Fibroblast of lung (primary cell): ENCODE measurements around the gene NEMF. TPM values are rescaled to one million over a fixed set of nuclear protein-coding genes. Genes with fewer than 3 reads are reported as not detected.

Experiments used
- DNase-seq, 2 donors: peaks; one replicate each; pipeline versions ENCODE4 v3.0.0 to v3.0.0-alpha.2; 2010; ENCODE audit warnings: low read depth in 2 of 2
- H2AFZ ChIP-seq: 2 replicates; pipeline ENCODE4 v1.5.1; 2012; ENCODE audit warnings: low read length, control low read depth, inconsistent platforms
- H3K27ac ChIP-seq: 2 replicates; pipeline ENCODE4 v1.5.1; 2011; ENCODE audit warnings: low read length, control low read depth; ENCODE audit not compliant: insufficient read depth
- H3K27me3 ChIP-seq: 2 replicates; pipeline ENCODE4 v1.5.1; 2011; ENCODE audit warnings: mild to moderate bottlenecking, low read length; ENCODE audit not compliant: control insufficient read depth, insufficient read depth
- H3K36me3 ChIP-seq: 2 replicates; pipeline ENCODE4 v1.5.1; 2011; ENCODE audit warnings: low read length; ENCODE audit not compliant: control insufficient read depth, insufficient read depth
- H3K4me1 ChIP-seq: 2 replicates; pipeline ENCODE4 v1.5.1; 2011; ENCODE audit warnings: low read length; ENCODE audit not compliant: control insufficient read depth, insufficient read depth; ENCODE audit errors: extremely low read depth
- H3K4me2 ChIP-seq: 2 replicates; pipeline ENCODE4 v1.5.1; 2011; ENCODE audit warnings: low read length, control low read depth; ENCODE audit not compliant: insufficient read depth; ENCODE audit errors: extremely low read depth
- H3K4me3 ChIP-seq, 4 experiments: fragments of 200-600 bp in 1 of 4; sonication (generic) in 1 of 4; replicated peaks in 1 of 4; 2 replicates each; pipeline ENCODE4 v1.5.1; 2011 to 2016; ENCODE audit warnings: low read length in 4 of 4, low read depth in 3 of 4, mild to moderate bottlenecking in 3 of 4, control low read depth in 2 of 4, inconsistent platforms in 1 of 4, mixed read lengths in 1 of 4; ENCODE audit not compliant: insufficient read depth in 1 of 4; ENCODE audit errors: control extremely low read depth in 1 of 4
- H3K79me2 ChIP-seq: 2 replicates; pipeline ENCODE4 v1.5.1; 2012; ENCODE audit warnings: mild to moderate bottlenecking, low read length, inconsistent platforms; ENCODE audit not compliant: control insufficient read depth, insufficient read depth
- H3K9ac ChIP-seq: 2 replicates; pipeline ENCODE4 v1.5.1; 2011; ENCODE audit warnings: mild to moderate bottlenecking, low read length, control low read depth; ENCODE audit not compliant: insufficient read depth
- H3K9me3 ChIP-seq: 2 replicates; pipeline ENCODE4 v1.5.1; 2012; ENCODE audit warnings: low read depth, low read length; ENCODE audit not compliant: control insufficient read depth, insufficient read depth
- H4K20me1 ChIP-seq: 2 replicates; pipeline ENCODE4 v1.5.1; 2011; ENCODE audit warnings: low read length; ENCODE audit not compliant: control insufficient read depth, insufficient read depth; ENCODE audit errors: extremely low read depth
- CTCF ChIP-seq, 2 donors: IDR thresholded peaks in 1 of 2; conservative IDR thresholded peaks in 1 of 2; 1 replicate in 1 of 2; 2 replicates in 1 of 2; pipeline ENCODE4 v1.5.1; 2011 to 2012; ENCODE audit warnings: low read length in 2 of 2, control low read depth in 1 of 2, inconsistent platforms in 1 of 2, low read depth in 1 of 2, mild to moderate bottlenecking in 1 of 2
- EZH2 ChIP-seq: IDR thresholded peaks from 2 replicates; pipeline ENCODE4 v1.5.1; 2012; ENCODE audit warnings: low read length, control low read depth, mild to moderate bottlenecking; ENCODE audit errors: missing control alignments
- polyA minus RNA-seq: library from RNA; depleted of rRNA, polyadenylated mRNA; stranded (reverse); fragments of >200 nt; gene quantifications from 2 replicates; pipeline ENCODE4 v1.2.3, GENCODE V29; 2011; ENCODE audit warnings: low replicate concordance
- polyA plus RNA-seq, 2 donors: library from polyadenylated mRNA; depleted of rRNA in 1 of 2; stranded (reverse) in 1 of 2; unstranded in 1 of 2; fragments of >200 nt; gene quantifications; 2 replicates each; pipeline ENCODE4 v1.2.1, GENCODE V29; 2011 to 2012; ENCODE audit warnings: missing spikeins in 1 of 2
- total RNA-seq: library from RNA; depleted of rRNA; stranded (reverse); fragments of >200 nt; gene quantifications from 2 replicates; pipeline ENCODE4 v1.2.1, GENCODE V29; 2014

The NEMF gene
- total RNA-seq, result 61.4 and 68.9 TPM in 2 replicates
- 39.5 TPM in 2 replicates for polyA plus RNA-seq
- 32.9 and 41.0 TPM in 2 replicates for polyA plus RNA-seq (2012)
- polyA minus RNA-seq, result 12.8 and 12.9 TPM in 2 replicates

GRCh38 chr14:49852301-49853157 is at the start of gene NEMF:
NEMF (minus strand) TSS chr14:49852788; CDS start chr14:49852753, 35 bp downstream.
- Histone ChIP-seq H3K4me1 (peaks cover 4% of the 10 kb centered on the region), H3K79me2 (peaks cover 33% of the 10 kb centered on the region), H3K36me3 (peaks cover 11% of the 10 kb centered on the region), H2AFZ (peak within 1 kb of the TSS; percentile 98), H3K27me3 (no peaks in the 10 kb centered on the region), H3K27ac (peak within 1 kb of the TSS; percentile 99), H3K4me2 (peak within 1 kb of the TSS; percentile 99), H3K9ac (peak within 1 kb of the TSS; percentile 93), H4K20me1 (no peaks in the 10 kb centered on the region), H3K4me3 (peak within 1 kb of the TSS; percentile 77 to 99 (median 88)), H3K9me3 (no peaks in the 10 kb centered on the region)
- peak; percentile 81 to 82 for TF ChIP-seq CTCF (conservative IDR thresholded peaks at IDR 0.05 in 1 of 2, IDR thresholded peaks at IDR 0.05 in 1 of 2; ENCODE audit: low read depth in 1 of 2, low read length in 2 of 2)
- TF ChIP-seq EZH2, result no peak
- DNase-seq, result peak; percentile 80 to 93

GRCh38 chr14:49900973-49901372 is 48.4 kb upstream of the NEMF start:
- Histone ChIP-seq H3K27me3 (no peaks in the 10 kb centered on the region), H3K79me2 (peaks cover 26% of the 10 kb centered on the region), H3K4me2 (no peak overlapping the region), H3K4me1 (no peaks in the 10 kb centered on the region), H2AFZ (no peak overlapping the region), H4K20me1 (no peaks in the 10 kb centered on the region), H3K27ac (no peak overlapping the region), H3K9me3 (no peaks in the 10 kb centered on the region), H3K9ac (no peak overlapping the region), H3K4me3 (no peak overlapping the region), H3K36me3 (no peaks in the 10 kb centered on the region)
- TF ChIP-seq CTCF (conservative IDR thresholded peaks at IDR 0.05 in 1 of 2, IDR thresholded peaks at IDR 0.05 in 1 of 2; ENCODE audit: low read depth in 1 of 2, low read length in 2 of 2) (no peak), EZH2 (no peak)
- no peak for DNase-seq

- H3K4me2 ChIP-seq, result peak overlapping the region; percentile 30
Observed at GRCh38 chr14:49898485-49898884, 45.9 kb upstream of the NEMF start.

More at GRCh38 chr14:49898485-49898884, 45.9 kb upstream of the NEMF start:
- TF ChIP-seq EZH2 (no peak), CTCF (conservative IDR thresholded peaks at IDR 0.05 in 1 of 2, IDR thresholded peaks at IDR 0.05 in 1 of 2; ENCODE audit: low read depth in 1 of 2, low read length in 2 of 2) (no peak)
- peaks cover 2% of the 10 kb centered on the region for H4K20me1 ChIP-seq
- H3K36me3 ChIP-seq, result peaks cover 6% of the 10 kb centered on the region
- no peaks in the 10 kb centered on the region for H3K27me3 ChIP-seq
- no peaks in the 10 kb centered on the region for H3K9me3 ChIP-seq
- H3K27ac ChIP-seq, result no peak overlapping the region
- no peak overlapping the region for H3K9ac ChIP-seq
- H2AFZ ChIP-seq, result no peak overlapping the region
- no peak for DNase-seq
- H3K4me3 ChIP-seq, result no peak overlapping the region
- peaks cover 51% of the 10 kb centered on the region for H3K79me2 ChIP-seq
- no peaks in the 10 kb centered on the region for H3K4me1 ChIP-seq
